Fibroblast of gingiva (primary cell): ENCODE data around the gene GAS6.
A peak's percentile ranks its signal among the peaks of the same experiment; 100 is the strongest.
"Not testable (repeated sequence)": the region's sequence is repeated elsewhere in the genome, so short reads cannot be mapped to it uniquely, and the experiment has no call there.

Experiments
- DNase-seq: peaks from one replicate; pipeline ENCODE4 v3.0.0-alpha.2; 2011; ENCODE audit warnings: low read depth

Gene GAS6

DNA sequence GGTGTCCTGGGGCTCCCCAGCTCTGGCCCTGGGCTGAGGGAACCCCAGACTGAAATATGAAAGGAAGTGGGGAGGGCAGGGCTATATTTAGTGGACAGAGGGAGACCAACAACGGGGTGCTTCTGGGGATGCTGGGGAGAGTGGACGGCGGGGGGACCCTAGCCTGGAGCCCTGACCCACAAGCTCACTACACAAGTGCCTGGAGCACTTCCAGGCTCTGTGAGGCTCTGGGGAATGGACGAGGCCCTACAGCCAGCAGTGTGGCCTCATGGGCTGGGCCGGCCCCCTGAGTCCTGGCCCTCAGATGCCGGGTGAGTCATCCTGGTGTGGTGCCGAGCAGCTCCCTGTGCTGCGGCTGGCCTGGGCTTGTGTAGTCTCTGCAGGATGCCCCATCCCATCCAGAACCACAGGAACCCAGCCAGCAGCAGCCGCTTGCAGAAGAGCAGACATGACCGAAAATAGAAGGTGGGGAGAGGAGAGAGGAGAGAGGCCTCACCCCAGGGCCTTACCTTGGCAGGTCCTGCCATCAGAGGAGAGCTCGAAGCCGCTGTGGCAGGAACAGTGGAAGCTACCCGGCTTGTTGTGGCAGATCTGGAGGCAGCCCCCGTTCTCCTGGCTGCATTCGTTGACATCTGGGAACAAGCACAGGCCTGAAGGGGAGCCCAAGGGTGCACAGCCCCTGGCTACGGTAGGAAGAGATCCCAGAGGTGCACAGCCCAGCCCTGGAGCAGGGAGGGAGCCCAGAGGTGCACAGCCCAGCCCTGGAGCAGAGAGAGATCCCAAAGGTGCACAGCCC is 26.1 kb downstream of the GAS6 start:
- peak; percentile 99 for DNase-seq

DNA sequence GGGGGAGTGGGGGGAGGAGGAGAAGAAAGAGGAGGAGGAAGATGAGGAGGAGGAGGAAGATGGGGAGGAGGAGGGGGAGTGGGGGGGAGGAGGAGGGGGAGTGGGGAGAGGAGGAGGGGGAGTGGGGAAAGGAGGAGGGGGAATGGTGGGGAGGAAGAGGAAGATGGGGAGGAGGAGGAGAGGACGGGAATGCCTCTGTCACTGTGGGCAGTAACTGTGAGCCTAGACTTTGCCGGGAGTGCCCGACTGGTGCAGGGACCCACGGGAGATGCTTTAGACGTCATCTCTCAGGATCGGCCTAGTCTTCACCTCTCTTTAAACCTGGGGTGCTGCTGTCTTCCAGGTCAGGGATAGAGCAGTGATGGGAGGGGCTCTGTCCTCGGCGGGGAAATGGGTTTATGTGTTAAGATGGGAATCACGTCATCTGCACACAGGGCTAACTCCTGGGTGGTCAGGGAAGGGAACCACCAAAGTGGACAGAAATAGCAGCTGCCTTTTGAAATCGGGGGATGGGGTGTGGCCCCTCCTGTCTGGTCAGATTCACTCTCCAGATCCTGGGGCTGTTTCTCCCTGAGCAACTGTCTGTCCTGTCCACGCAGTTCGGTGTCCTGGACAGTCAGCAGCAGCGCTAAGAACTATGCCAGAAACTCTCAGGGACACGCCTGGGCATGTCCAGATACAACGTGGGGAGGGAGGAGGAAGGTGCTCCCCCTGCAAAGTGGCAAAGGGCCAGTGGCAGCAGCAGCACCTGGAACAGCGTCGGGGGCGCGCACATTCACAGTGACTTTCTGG is 26.9 kb downstream of the GAS6 start:
- peak; percentile 79 for DNase-seq

DNA sequence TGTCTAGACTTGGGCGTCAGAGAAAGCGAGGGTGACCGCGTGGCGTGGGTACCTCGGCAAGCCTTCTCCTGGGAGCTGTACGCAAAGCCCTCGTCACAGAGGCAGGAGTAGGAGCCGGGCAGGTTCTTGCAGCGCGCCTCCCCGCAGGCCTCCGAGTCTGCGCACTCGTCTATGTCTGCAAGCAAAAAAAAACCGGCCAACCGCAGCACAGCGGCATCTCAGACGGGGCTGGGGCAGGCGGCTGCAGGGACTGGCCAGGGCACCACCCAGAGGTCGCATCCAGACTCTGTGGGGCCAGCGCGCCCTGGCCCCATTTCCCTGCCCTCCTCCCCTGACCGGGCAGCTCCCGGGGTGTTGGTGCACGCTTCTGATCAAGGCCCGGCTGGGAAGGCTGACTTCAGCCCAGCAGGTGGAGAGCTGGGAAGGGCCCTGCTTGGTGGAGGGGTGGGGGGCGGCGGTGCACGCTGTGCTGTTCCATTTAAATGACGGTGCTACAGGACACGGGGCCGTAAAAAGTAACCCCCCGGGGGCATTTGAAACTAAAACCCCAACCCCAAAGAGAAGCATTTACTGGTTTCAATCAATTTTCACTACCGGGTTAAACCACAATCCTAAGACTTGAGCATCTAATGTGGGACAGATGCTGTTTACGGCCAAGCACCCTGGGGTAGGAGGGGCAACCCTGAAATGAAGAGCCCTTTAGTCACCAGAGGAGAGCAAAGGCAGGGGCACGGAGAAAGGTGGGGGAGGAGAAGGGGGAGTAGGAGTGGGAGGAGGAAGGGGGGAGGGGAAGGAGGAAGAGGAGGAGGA is 28.2 kb downstream of the GAS6 start:
- peak; percentile 79 for DNase-seq

DNA sequence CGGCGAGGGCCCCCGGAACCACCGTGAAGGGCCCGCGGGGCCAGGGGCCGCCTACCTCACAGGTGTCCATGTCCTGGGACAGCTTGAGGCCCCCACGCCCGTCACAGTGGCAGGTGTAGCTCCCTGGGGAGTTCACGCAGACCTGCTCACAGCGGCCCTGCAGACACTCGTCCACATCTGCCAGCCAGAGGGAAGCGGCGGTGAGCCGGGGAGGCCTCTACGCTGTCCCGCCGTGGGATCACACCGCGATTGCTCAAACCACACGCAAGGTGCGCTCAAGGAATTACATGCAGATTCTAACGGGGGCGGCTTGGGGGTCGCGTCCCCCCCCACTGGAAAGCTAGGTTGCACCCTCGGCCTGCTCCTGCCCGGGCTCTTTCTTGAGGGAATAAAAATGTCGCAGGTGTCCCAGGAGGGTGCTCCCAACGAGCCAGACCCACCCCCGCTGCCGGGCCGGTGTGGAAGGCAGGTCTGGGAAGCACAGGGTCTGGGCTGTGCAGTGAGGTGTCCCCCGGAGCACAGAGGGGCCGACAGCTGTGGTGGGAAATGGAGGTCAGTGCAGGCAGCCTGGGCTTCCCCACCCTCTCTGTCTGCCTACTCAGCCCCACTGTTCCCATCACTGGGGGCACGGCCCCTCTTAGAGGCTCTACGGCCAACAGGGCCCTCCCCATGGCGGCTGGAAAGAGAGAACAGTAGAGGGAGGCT is 29.2 kb downstream of the GAS6 start:
- DNase-seq: no peak

DNA sequence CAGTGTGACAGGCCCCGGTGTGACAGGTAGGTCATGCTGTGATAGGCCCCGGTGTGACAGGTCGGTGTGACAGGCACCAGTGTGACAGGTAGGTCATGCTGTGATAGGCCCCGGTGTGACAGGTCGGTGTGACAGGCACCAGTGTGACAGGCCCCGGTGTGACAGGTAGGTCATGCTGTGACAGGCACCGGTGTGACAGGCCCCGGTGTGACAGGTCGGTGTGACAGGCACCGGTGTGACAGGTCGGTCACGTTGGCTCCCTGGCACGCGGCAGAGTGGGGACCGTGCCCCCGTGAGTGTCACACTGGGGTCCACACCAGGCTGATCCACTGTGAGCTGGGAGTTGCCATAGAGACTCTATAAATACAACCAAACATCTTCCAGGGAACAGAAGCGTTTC is 29.9 kb downstream of the GAS6 start:
- not testable (repeated sequence) for DNase-seq

DNA sequence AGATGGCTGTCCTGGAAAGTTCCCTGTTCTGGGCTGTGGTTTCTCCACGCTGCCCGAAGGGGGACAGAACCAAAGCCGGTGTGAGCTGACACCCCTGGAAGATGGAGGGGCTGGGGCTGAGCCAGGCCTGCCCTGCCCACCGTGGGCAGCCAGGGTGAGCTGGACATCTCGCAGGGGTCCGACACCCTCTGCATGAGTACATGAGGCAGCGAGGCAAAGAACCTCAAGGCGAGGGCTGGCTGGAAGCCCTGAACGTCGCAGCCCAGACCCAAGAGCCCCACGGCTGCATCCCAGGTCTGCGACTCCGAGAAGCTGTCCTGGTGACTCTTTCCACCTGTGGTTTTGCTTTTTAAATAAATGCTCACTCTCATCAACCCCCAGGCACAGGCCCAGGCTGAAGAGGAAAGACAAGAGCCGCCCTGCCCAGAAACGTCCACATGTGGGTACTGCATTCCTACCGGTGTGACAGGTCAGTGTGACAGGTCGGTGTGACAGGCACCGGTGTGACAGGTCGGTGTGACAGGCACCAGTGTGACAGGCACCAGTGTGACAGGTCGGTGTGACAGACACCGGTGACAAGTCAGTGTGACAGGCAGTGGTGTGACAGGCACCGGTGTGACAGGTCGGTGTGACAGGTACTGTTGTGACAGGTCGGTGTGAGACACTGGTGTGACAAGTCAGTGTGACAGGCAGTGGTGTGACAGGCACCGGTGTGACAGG is 30.6 kb downstream of the GAS6 start:
- DNase-seq: no peak

DNA sequence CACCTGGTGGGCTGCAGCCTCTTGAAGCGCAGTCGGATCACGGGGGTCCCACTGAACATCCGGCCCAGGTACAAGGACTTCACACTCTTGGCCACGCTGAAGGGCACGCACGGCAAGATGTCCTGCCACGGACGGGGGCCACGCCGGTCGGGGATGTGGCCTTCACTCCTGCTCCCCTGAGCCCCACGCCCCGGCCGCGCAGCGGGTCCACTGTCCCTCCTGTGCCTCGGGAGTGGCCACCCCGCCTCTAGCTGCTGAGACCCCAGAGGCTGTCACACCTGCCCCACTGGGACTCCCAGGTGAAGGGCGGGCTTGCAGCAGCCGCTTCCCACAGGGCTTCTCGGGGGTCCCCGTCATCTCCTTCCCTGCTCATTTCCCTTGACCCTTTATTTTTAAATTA is 31.2 kb downstream of the GAS6 start:
- DNase-seq: no peak

DNA sequence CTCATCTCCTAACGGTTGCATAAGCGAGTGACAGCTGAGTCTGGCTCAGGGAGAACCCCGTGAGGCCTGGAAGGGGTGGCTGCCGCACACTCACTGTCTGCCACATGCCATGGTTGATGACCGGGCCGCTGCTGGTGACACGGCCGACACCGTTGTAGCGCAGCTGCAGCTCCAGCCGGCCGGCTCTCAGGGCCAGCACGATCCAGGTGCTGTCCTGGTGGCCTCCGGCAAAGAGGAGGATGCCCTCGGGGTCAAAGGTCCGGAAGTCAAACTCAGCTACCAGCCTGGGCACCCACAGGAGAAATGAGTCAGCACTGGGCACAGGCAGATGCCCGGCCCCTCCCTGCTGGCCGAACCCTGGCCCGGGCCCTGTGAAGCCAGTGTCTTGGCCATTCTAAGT is 31.7 kb downstream of the GAS6 start:
- DNase-seq: no peak

DNA sequence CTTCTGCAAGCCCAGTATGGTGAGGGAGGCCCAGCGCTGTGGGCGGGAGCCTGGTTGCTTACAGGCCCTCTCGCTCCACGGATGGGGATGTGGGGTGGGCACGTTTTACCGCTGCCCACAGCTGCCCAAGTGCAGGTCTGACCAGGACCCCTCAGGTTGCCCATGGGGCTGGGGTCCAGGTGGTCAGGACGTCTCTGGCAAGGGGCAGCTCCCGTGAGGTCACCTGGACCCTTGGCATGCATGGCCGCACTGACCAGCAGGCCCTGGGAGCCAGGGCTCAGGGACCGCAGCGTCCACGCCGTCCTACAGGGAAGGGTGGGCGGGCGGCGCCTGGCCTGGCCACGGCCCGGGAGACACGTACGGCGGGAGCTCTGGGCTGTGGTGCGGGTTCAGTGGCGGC is 32.8 kb downstream of the GAS6 start:
- DNase-seq: no peak

DNA sequence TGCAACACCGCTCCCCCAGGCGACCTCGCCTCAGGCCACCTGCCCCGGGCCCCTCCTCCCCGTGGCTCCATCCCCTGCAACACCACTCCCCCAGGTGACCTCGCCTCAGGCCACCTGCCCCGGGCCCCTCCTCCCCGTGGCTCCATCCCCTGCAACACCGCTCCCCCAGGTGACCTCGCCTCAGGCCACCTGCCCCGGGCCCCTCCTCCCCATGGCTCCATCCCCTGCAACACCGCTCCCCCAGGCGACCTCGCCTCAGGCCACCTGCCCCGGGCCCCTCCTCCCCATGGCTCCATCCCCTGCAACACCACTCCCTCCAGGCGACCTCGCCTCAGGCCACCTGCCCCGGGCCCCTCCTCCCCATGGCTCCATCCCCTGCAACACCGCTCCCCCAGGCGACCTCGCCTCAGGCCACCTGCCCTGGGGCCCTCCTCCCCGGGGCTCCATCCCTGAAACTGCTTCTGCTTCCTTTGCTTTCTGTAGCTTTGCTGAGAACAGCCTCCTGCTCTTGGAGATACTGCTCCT is 33.4 kb downstream of the GAS6 start:
- DNase-seq: not testable (repeated sequence)

DNA sequence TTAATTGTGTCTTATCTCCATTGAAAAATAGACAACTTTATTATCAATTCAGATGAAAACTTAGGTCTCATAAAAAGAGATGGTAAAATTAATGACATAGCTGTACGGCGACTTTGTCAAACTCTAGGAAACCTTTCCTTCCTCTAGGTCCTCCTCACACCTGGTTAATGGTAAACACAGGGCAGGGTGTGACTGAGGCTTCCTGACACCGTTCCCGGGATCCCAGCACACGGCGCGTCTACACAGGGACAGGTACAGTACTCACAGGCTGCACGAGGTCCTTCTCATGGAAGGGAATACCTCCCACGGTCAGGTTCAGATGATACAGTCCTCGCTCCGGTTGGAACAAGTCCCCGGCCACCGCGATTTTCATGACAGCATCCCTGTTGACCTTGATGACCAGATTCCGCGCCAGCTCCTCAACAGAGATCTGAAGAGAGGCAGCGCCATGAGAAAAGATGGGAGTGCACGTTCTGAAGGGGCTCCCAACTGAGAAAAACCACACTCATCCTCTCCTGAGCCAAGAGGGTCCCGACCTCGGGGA is 35.5 kb downstream of the GAS6 start:
- no peak for DNase-seq

DNA sequence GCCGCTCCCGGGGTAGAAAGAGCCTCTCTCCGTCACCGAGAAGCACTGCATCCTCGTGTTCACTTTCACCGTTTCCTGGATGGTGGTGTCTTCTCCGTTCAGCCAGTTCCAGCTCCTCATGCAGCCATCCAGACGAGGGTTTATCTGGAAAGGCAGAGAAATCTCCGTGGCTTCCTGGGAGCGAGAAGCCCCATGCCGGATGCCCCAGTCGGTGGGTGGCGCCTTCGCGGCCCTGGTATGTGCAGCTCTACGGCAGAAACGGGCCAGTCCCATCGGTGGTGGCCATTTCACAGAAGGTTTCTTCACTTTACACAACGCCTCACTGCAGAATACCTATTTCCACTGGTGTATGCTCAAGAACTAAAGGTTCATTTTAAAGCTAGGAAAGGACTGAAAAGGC is 36.9 kb downstream of the GAS6 start:
- DNase-seq: no peak

DNA sequence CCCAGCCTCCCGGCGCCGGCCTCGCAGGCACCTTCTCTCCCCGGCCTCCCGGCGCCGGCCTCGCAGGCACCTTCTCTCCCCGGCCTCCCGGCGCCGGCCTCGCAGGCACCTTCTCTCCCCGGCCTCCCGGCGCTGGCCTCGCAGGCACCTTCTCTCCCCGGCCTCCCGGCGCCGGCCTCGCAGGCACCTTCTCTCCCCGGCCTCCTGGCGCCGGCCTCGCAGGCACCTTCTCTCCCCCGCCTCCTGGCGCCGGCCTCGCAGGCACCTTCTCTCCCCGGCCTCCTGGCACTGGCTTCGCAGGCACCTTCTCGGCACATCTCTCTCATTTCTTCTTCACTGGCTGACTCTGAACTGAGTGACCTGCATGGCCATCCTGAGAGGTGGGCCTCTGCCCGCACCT is 37.4 kb downstream of the GAS6 start:
- not testable (repeated sequence) for DNase-seq

DNA sequence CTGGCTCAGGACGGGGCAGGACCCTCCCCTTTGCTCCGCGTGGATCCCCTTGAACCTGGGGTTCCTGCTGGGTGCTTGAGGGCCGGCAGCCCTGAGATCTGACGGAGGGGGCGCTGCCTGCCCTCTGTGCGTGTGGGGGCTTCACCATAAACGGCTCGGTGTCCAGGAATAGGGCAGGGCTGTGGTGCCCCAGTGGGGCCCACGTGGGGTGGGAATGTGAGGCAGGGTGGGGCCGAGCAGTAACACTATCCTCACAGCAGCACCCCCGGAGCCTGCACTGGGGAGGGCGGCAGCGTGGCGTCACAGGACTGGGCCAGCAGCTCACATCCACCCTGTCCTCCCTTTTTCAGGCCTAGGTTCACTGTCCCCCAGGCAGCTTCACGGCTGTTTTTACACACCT is 38.0 kb downstream of the GAS6 start:
- no peak for DNase-seq

DNA sequence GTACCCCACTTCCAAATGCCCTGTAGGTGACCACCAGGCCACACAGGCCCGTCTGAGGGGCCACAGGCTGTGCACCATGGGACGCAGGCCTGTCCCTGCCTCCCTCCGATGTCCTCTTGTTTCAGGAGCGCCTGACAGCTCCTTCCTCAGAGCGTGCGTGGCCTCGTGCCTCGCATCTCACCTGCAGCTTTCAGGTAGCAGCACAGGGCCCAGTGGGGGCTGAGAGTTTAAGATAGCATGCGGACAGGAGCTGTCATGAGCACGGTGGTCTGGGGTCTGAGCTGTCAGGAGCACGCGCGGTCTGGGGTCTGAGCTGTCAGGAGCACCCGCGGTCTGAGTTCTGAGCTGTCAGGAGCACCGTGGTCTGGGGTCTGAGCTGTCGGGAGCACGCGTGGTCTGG is 40.1 kb downstream of the GAS6 start:
- no peak for DNase-seq

DNA sequence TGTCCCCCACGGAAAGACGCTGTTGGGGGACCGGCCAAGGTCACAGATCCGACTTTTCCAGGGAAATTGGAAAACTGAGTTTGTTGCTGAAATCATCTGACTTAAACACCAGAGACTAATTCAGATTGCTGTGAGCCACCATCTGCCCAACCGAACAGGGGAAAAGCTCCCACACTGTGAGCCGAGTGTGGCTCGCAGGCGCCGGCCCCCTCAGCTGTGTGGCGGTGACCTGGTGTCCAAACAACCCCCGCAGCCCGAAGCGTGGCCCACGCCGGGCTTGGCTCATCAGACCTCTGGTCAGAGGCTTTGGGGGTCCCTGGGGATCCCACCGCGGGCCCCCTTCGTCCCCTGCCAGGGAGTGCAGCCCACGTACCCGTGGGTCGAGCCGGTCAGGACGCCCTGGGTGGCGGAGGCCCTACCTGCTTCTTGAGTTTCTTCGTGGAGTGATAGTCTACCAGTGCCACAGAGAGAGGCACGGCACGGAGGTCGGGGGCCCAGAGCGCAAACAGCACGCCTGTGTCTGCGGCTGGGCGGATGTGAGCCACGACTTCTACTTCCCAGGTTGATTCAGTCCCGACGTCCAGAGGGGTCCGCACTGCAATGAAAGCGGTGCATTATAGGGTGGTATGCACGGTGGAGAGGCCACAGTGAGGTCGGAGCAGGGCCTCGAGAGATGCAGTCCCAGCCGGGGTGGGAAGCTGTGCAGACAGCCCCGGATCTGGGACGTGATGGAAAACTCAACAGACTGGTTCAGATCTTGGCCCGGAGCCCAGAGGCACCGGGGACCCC is 40.7 kb downstream of the GAS6 start:
- no peak for DNase-seq

DNA sequence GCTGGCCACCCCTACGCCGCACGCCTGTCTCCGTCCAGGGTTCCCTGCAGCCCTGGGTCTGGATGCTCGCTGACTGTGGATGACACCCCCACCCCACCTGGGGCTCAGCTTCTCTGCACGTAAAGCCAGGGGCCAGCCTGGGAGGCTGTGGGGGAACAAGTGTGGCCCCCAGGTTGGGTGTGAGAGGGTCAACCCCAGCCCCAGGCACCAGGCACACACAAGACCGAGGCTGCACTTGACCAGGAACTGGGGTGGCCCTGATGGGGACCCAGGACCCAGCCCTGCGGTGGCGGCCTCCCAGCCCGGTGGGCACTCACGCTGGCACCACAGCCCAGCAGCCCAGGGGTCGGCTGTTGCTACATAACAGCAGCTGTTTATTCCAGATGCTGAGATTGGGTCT is 41.6 kb downstream of the GAS6 start:
- DNase-seq: no peak

DNA sequence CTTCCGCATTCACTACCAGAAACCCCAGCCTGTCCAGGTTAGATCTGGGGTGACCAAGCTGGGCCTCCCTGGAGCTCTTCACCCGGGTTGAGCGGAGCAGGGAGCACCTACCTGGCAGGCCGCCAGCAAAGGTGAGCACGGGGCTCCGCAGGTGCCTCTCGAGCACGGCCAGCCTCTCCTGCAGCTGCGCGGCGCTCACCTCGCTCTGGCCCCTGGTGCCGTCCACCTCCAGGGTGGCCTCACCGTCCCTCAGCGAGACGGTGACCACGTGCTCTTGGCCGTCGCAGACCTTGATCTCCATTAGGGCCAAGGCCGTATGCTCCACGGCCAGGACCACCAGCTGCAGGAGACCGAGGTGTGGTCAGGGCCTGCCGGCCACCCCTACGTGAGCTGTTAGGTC is 42.0 kb downstream of the GAS6 start:
- no peak for DNase-seq

DNA sequence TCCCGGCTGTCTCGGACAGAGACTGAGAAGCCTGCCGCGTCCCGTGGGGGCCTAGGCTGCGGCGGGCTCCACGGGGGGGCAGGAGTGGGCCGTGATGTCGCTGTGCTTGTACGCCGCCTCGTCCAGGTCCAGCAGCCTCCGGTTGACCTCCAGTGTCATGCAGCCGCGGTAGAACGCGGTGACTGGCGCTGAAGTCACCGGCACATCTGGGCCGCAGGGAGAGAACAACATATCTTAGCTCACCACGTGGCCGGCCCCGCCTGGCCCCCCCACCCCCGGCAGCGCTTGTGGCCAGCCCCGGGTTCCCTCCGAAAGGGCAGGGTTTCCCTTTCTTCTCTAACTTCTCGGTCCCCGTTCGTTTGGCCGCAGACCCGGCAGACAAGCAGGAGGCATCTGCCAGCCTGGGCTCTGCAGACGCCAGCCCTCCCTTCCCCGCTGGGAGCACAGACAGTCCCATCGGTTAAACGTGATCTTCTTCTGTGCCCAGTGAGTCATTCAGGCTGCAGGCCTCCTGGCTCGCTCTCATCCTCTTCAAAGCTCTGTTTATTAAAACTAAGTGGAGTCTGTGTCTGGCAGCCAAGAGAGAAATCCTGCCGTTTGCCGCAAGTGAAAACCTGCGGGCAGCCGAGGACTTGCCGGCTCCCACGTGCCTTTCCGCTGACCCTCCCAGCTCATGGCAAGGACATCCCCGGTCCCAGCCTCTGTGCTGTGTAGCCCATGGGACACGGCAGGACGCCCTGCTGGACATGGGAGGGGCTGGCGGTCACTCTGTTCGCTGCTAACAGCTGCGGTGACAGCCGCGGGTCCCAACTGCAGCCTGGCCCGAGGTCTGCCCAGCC is 42.8 kb downstream of the GAS6 start:
- peak; percentile 99 for DNase-seq
